ENCODE results near the gene CLCN5. TPM values are rescaled to one million over a fixed set of nuclear protein-coding genes. Genes with fewer than 3 reads are reported as not detected.

The CLCN5 gene
- total RNA-seq, 1 donor from 2014 or later: 15.6 TPM

DNA sequence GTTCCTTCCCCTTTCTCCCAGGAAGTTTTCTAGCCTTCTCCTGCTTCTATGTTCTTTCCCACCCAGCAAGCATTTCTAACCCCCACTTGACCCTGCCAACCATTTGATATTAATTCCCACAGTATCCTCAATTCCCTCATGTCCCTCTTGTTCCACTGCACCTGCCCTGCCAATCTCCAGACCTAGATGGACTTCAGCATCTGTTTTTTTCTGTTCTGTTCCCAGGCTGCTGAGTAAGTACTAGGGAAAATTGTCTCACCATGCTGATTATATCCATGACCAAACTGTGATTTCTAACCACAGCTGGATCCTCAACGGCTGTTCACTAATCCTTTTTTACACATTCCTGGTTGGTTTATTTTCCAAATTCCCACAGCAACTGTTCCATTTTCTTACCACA is 37.7 kb downstream of the CLCN5 start:
- no peaks in the 10 kb centered on the region for H3K36me3 ChIP-seq (ENCODE audit: control insufficient read depth, insufficient read depth, low read length)
- H3K4me3 ChIP-seq (ENCODE audit: low read depth, low read length): no peak overlapping the region
- DNase-seq (ENCODE audit: low read depth): no peak
- no peaks in the 10 kb centered on the region for H3K27me3 ChIP-seq (ENCODE audit: control insufficient read depth, insufficient read depth, low read length)
- TF ChIP-seq, protein P1, sequence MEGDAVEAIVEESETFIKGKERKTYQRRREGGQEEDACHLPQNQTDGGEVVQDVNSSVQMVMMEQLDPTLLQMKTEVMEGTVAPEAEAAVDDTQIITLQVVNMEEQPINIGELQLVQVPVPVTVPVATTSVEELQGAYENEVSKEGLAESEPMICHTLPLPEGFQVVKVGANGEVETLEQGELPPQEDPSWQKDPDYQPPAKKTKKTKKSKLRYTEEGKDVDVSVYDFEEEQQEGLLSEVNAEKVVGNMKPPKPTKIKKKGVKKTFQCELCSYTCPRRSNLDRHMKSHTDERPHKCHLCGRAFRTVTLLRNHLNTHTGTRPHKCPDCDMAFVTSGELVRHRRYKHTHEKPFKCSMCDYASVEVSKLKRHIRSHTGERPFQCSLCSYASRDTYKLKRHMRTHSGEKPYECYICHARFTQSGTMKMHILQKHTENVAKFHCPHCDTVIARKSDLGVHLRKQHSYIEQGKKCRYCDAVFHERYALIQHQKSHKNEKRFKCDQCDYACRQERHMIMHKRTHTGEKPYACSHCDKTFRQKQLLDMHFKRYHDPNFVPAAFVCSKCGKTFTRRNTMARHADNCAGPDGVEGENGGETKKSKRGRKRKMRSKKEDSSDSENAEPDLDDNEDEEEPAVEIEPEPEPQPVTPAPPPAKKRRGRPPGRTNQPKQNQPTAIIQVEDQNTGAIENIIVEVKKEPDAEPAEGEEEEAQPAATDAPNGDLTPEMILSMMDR (IDR thresholded peaks at IDR 0.05; ENCODE audit: insufficient read depth, low read length, poor library complexity, severe bottlenecking): no peak

DNA sequence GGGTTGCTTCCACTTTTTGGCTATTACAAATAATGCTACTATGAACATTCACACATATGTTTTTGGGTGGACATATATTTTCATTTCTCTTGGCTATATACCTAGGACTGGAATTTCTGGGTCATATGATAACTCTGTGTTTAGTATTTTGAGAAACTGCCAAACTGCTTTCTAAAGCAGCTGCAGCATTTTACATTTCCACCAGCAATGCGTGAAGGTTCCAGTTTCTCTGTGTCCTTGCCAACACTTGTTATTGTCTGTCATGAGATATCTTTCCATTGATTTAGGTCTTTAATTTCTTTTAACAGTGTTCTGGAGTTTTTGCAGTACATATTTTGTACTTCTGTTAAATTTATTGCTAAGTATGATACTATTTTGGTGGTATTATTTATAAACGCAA is 48.3 kb downstream of the CLCN5 start:
- TF ChIP-seq, protein P1 (IDR thresholded peaks at IDR 0.05; ENCODE audit: insufficient read depth, low read length, poor library complexity, severe bottlenecking): no peak
- Histone ChIP-seq H3K27me3 (ENCODE audit: control insufficient read depth, insufficient read depth, low read length) (no peaks in the 10 kb centered on the region), H3K4me3 (ENCODE audit: low read depth, low read length) (no peak overlapping the region), H3K36me3 (ENCODE audit: control insufficient read depth, insufficient read depth, low read length) (no peaks in the 10 kb centered on the region)
- no peak for DNase-seq (ENCODE audit: low read depth)

DNA sequence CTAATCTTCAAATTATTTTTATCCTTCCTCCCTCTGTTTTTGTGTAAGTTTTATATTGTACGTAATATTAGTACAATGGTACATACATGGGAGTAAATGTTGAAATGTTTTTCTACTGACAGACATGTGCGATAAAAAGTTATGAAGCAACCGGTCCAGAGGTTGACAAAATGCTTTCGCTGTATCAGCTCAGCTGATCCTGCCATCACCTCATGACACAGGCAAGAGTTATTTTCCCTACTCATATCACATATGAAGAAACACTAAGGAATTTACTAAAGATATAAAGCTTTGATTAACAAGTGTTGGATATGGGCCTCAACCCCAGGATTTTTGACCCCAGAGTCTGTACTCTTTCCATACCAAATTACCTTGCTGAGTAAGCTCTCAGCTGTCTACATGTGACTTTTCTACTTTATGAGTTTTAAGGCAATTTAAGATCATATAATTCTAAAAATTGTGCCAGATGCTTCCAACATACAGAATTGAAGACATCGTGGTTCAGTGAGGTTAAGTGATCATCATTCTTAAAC is 50.0 kb downstream of the CLCN5 start:
- DNase-seq (ENCODE audit: low read depth): no peak
- TF ChIP-seq, protein P1 (IDR thresholded peaks at IDR 0.05; ENCODE audit: insufficient read depth, low read length, poor library complexity, severe bottlenecking): no peak
- no peaks in the 10 kb centered on the region for H3K36me3 ChIP-seq (ENCODE audit: control insufficient read depth, insufficient read depth, low read length)
- no peaks in the 10 kb centered on the region for H3K27me3 ChIP-seq (ENCODE audit: control insufficient read depth, insufficient read depth, low read length)
- H3K4me3 ChIP-seq (ENCODE audit: low read depth, low read length): no peak overlapping the region

DNA sequence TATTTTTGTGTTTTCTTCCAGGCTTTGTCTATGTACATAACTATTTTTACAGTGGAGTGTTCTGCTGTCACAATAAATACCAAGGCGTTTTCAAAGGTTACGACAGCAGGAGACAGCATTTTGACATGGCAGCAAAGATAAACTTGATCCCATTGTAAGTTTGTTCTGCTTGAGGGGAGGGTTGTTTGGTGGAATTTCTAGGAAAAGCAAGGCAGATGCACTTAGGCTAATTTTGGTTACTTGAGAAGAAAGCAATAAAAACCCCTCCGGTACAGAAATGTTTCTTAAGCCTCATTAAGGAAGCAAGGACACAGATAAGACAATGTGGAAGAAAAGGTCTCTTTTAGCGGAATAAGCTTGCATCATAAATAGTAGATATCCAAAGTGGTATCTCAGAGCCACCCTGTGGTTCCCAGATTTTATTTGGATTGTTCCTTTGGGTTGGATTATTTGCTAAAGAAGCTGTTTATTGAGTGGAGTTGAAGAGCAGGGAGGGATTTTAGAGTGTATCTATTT is 54.3 kb downstream of the CLCN5 start:
- H3K4me3 ChIP-seq (ENCODE audit: low read depth, low read length): no peak overlapping the region
- TF ChIP-seq, protein P1 (IDR thresholded peaks at IDR 0.05; ENCODE audit: insufficient read depth, low read length, poor library complexity, severe bottlenecking): no peak
- DNase-seq (ENCODE audit: low read depth): no peak
- H3K36me3 ChIP-seq (ENCODE audit: control insufficient read depth, insufficient read depth, low read length): no peaks in the 10 kb centered on the region
- H3K27me3 ChIP-seq (ENCODE audit: control insufficient read depth, insufficient read depth, low read length): no peaks in the 10 kb centered on the region

DNA sequence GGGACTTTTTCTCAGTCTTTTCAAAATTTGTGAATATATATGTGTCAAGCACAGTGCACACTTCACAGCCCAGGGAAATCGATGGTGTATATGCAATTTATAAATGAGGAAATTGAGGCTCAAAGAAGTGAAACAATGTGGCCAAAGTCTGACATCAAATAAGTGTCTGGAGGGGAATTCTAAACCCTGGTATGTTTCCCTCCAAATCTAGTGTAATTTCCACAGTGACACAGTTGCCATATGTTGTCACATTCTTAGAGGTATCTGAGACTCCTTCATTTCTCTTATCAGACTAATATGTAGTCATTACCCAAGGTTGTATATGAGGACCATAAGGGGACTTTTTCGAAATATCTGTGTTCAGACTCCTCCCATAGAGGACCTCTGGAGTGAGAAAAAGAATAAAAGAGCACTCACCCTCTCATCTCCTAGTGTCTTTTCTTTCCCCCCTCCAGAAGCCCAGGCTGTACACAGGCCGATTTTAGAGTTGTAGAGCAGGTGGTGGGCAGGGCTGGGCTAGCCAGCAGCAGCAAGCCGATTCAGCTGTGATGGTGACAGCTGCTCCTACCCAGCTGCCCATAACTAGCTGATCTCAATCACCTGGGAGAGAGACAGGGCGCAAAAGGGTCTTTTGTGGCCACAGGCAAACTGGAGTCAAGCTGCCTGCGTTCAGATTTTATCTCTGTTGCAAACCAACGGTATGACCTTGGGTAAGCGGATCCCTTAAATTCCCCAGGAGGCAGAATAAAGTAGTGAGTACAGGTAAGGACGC is 55.1 kb downstream of the CLCN5 start:
- Histone ChIP-seq H3K4me3 (ENCODE audit: low read depth, low read length) (no peak overlapping the region), H3K36me3 (ENCODE audit: control insufficient read depth, insufficient read depth, low read length) (no peaks in the 10 kb centered on the region), H3K27me3 (ENCODE audit: control insufficient read depth, insufficient read depth, low read length) (no peaks in the 10 kb centered on the region)
- TF ChIP-seq, protein P1 (IDR thresholded peaks at IDR 0.05; ENCODE audit: insufficient read depth, low read length, poor library complexity, severe bottlenecking): no peak
- DNase-seq (ENCODE audit: low read depth): no peak
